Mesenchymal stem cell (in vitro differentiated cells and primary cell): ENCODE measurements around the gene CREM. TPM values are rescaled to one million over a fixed set of nuclear protein-coding genes. Genes with fewer than 3 reads are reported as not detected.

Source experiments
- DNase-seq: peaks from one replicate; pipeline ENCODE4 v3.0.0-alpha.2; 2013
- H2AFZ ChIP-seq: one replicate; pipeline ENCODE4 v1.6.1; 2013; ENCODE audit warnings: low read depth, mild to moderate bottlenecking, control low read depth, inconsistent platforms, low read length, moderate library complexity
- H2AK5ac ChIP-seq: 2 replicates; pipeline ENCODE4 v1.6.1; 2013; ENCODE audit warnings: low read length, moderate library complexity, mild to moderate bottlenecking, inconsistent platforms; ENCODE audit not compliant: severe bottlenecking
- H2BK120ac ChIP-seq: one replicate; pipeline ENCODE4 v1.6.1; 2013; ENCODE audit warnings: low read depth, mild to moderate bottlenecking, inconsistent platforms, low read length, moderate library complexity
- H2BK12ac ChIP-seq, 2 experiments: one replicate each; pipeline ENCODE4 v1.6.1; 2013; ENCODE audit warnings: inconsistent platforms in 2 of 2, low read length in 2 of 2, mild to moderate bottlenecking in 2 of 2, moderate library complexity in 2 of 2, control low read depth in 1 of 2
- H2BK15ac ChIP-seq: one replicate; pipeline ENCODE4 v1.6.1; 2013; ENCODE audit warnings: mild to moderate bottlenecking, low read depth, inconsistent platforms; ENCODE audit not compliant: poor library complexity, severe bottlenecking
- H2BK5ac ChIP-seq: 2 replicates; pipeline ENCODE4 v1.6.1; 2013; ENCODE audit warnings: low read depth, mild to moderate bottlenecking, low read length, control low read depth, inconsistent platforms; ENCODE audit not compliant: poor library complexity, severe bottlenecking
- H3K14ac ChIP-seq, 2 experiments: one replicate each; pipeline ENCODE4 v1.6.1; 2013; ENCODE audit warnings: inconsistent platforms in 2 of 2, low read length in 2 of 2, control low read depth in 1 of 2, mild to moderate bottlenecking in 1 of 2, moderate library complexity in 1 of 2
- H3K18ac ChIP-seq, 2 experiments: one replicate each; pipeline ENCODE4 v1.6.1; 2013; ENCODE audit warnings: inconsistent platforms in 2 of 2, low read length in 2 of 2, control low read depth in 1 of 2, low read depth in 1 of 2, mild to moderate bottlenecking in 1 of 2
- H3K23ac ChIP-seq, 2 experiments: one replicate each; pipeline ENCODE4 v1.6.1; 2013; ENCODE audit warnings: inconsistent platforms in 2 of 2, low read length in 2 of 2, mild to moderate bottlenecking in 2 of 2, moderate library complexity in 2 of 2, control low read depth in 1 of 2
- H3K27ac ChIP-seq: 2 replicates; pipeline ENCODE4 v1.5.1; 2013; ENCODE audit warnings: mild to moderate bottlenecking, moderate library complexity, low read length, control low read depth, inconsistent platforms; ENCODE audit not compliant: poor library complexity, severe bottlenecking
- H3K27me3 ChIP-seq, 2 experiments: 2 replicates each; pipeline versions ENCODE4 v1.6.1 to v1.7.0; 2013; ENCODE audit warnings: low read length in 2 of 2, mild to moderate bottlenecking in 2 of 2, moderate library complexity in 2 of 2, control low read depth in 1 of 2, inconsistent platforms in 1 of 2; ENCODE audit not compliant: control insufficient read depth in 1 of 2, insufficient read depth in 1 of 2
- H3K36me3 ChIP-seq, 2 experiments: 2 replicates each; pipeline versions ENCODE4 v1.6.1 to v1.7.0; 2013; ENCODE audit warnings: low read length in 2 of 2, control low read depth in 1 of 2, inconsistent platforms in 1 of 2, low read depth in 1 of 2, mild to moderate bottlenecking in 1 of 2; ENCODE audit not compliant: insufficient read depth in 2 of 2, control insufficient read depth in 1 of 2
- H3K4ac ChIP-seq, 2 experiments: one replicate each; pipeline ENCODE4 v1.6.1; 2013; ENCODE audit warnings: inconsistent platforms in 2 of 2, low read length in 2 of 2, mild to moderate bottlenecking in 2 of 2, moderate library complexity in 2 of 2, control low read depth in 1 of 2, low read depth in 1 of 2
- H3K4me1 ChIP-seq: 2 replicates; pipeline ENCODE4 v1.6.1; 2013; ENCODE audit warnings: low read depth, low read length, control low read depth; ENCODE audit not compliant: control insufficient read depth, insufficient read depth
- H3K4me2 ChIP-seq: 2 replicates; pipeline ENCODE4 v1.6.1; 2013; ENCODE audit warnings: low read length, mild to moderate bottlenecking, inconsistent platforms; ENCODE audit not compliant: poor library complexity, severe bottlenecking
- H3K4me3 ChIP-seq, 2 experiments: 2 replicates each; pipeline versions ENCODE4 v1.5.1 to v1.7.0; 2013; ENCODE audit warnings: low read length in 2 of 2, mild to moderate bottlenecking in 2 of 2, control low read depth in 1 of 2, low read depth in 1 of 2; ENCODE audit not compliant: insufficient read depth in 1 of 2
- H3K79me1 ChIP-seq: replicated peaks from 2 replicates; pipeline ENCODE4 v1.6.1; 2013; ENCODE audit warnings: mild to moderate bottlenecking, control low read depth, low read length, inconsistent platforms; ENCODE audit not compliant: poor library complexity, severe bottlenecking
- H3K9ac ChIP-seq: 2 replicates; pipeline ENCODE4 v1.7.0; 2013; ENCODE audit warnings: mild to moderate bottlenecking, low read length, moderate library complexity
- H3K9me3 ChIP-seq: 2 replicates; pipeline ENCODE4 v1.7.0; 2013; ENCODE audit warnings: mild to moderate bottlenecking, low read length; ENCODE audit not compliant: control insufficient read depth
- H4K8ac ChIP-seq: one replicate; pipeline ENCODE4 v1.6.1; 2013; ENCODE audit warnings: inconsistent platforms, mild to moderate bottlenecking, low read length, moderate library complexity
- H4K91ac ChIP-seq: one replicate; pipeline ENCODE4 v1.6.1; 2013; ENCODE audit warnings: mild to moderate bottlenecking, low read length, inconsistent platforms
- WGBS: methylation state at CpG from one replicate; pipeline ENCODE4 v1.1.7; 2013; ENCODE audit warnings: mixed read lengths; 5-methylcytosine and 5-hydroxymethylcytosine counted together
- small RNA-seq: library from polyadenylated mRNA; stranded (forward); fragments of <200 nt; extraction: miRNeasy Mini kit (QIAGEN cat#:217004); gene quantifications from one replicate; pipeline ENCODE3, GENCODE V24; 2013; ENCODE audit warnings: low read depth

Gene CREM

DNA sequence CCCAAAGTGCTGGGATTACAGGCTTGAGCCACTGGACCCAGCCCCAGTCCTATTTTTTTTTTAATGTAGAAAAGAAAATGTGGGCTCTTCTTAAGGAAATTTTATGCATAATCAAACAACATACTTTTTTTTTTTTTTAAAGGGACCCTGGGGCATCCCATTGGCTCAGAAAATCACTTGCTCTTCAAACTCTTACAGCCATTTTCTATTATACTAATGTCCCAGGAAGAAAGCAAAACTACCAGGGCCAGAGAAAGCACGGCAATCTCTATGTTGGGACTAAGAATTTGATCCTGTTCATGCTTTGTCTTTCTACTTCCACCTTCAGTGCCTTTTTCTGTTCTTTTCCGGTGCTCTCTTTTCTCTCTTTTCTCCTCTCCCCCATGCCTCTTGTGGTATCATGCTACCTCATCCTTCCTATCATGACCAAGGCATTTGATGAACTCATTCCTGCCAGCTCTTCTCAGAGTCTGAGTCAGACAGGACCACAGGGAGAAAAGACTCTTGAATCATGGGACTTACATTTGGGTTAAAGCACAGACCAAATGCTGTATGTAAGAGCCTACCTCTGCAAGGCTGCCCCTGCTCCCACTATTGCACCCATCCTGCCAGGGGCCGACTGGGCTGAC, 133.2 kb downstream of the CREM start:
- no peak overlapping the region for H2BK5ac ChIP-seq
- H2BK120ac ChIP-seq: no peak overlapping the region
- H4K91ac ChIP-seq: no peak overlapping the region
- H3K4ac ChIP-seq: no peak overlapping the region
- WGBS: 43% methylated on average over 3 of the region's 3 CpGs
- peaks cover 14% of the 10 kb centered on the region for H3K9me3 ChIP-seq
- H2AFZ ChIP-seq: no peak overlapping the region
- peak; percentile 92 for DNase-seq
- H3K4me1 ChIP-seq: peaks cover 4% of the 10 kb centered on the region
- no peak overlapping the region for H3K14ac ChIP-seq
- H3K4me3 ChIP-seq: peak overlapping the region in 1 of 2 experiments; percentile 54
- H2BK12ac ChIP-seq: no peak overlapping the region
- H3K36me3 ChIP-seq: no peaks in the 10 kb centered on the region
- H3K79me1 ChIP-seq: no peaks in the 10 kb centered on the region
- H2AK5ac ChIP-seq: no peak overlapping the region
- H3K4me2 ChIP-seq: no peak overlapping the region
- H3K27me3 ChIP-seq: no peaks in the 10 kb centered on the region
- H3K9ac ChIP-seq: peak overlapping the region; percentile 81
- H4K8ac ChIP-seq: no peak overlapping the region
- H3K18ac ChIP-seq: no peak overlapping the region
- H2BK15ac ChIP-seq: no peak overlapping the region
- peak overlapping the region; percentile 82 for H3K27ac ChIP-seq
- no peak overlapping the region for H3K23ac ChIP-seq

DNA sequence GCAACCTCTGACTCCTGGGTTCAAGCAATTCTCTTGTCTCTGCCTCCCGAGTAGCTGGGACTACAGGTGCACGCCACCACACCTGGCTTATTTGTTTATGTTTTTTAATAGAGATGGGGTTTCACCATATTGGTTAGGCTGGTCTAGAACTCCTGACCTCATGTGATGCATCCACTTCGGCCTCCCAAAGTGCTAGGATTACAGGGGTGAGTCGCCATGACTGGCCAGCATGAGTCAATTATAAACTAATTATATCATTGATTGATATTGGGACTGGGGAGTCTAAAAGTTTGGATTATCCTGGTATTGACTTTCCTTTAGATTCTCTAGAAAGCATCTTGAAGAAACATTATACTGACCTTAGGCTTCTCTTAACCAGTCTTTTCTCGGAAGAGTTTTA, 135.8 kb downstream of the CREM start:
- no peaks in the 10 kb centered on the region for H3K79me1 ChIP-seq
- WGBS: 94% methylated on average over 3 of the region's 5 CpGs

More for the DNA sequence above, 135.8 kb downstream of the CREM start:
- Histone ChIP-seq H3K23ac (no peak overlapping the region), H3K4me3 (no peak overlapping the region), H3K9ac (no peak overlapping the region), H4K91ac (no peak overlapping the region), H3K27ac (no peak overlapping the region), H2BK12ac (no peak overlapping the region), H2BK15ac (no peak overlapping the region), H4K8ac (no peak overlapping the region), H3K18ac (no peak overlapping the region), H3K27me3 (no peaks in the 10 kb centered on the region), H2AFZ (no peak overlapping the region), H3K4ac (no peak overlapping the region), H2AK5ac (no peak overlapping the region), H3K36me3 (no peaks in the 10 kb centered on the region), H2BK120ac (no peak overlapping the region), H3K4me2 (no peak overlapping the region), H2BK5ac (no peak overlapping the region), H3K4me1 (peaks cover 11% of the 10 kb centered on the region), H3K14ac (no peak overlapping the region), H3K9me3 (peaks cover 11% of the 10 kb centered on the region)
- DNase-seq: no peak

Small RNAs within 50 kb of the gene (small RNA-seq; reads per million reads assigned to genes)
- gene MIR3611 (0.86 reads per million), gene RNU6-1167P (not detected), gene RNU6-794P (not detected), gene RNU7-77P (not detected)
